Measurements from ENCODE around the gene UGDH. TPM values are rescaled to one million over a fixed set of nuclear protein-coding genes. Genes with fewer than 3 reads are reported as not detected.

The UGDH gene
- total and polyA plus RNA-seq, 10 of the 15 experiments (the other 5 are each of a cell fraction or from before 2014, with no cell fraction given), result 11.1 to 60.3 (median 26.8) TPM

DNA sequence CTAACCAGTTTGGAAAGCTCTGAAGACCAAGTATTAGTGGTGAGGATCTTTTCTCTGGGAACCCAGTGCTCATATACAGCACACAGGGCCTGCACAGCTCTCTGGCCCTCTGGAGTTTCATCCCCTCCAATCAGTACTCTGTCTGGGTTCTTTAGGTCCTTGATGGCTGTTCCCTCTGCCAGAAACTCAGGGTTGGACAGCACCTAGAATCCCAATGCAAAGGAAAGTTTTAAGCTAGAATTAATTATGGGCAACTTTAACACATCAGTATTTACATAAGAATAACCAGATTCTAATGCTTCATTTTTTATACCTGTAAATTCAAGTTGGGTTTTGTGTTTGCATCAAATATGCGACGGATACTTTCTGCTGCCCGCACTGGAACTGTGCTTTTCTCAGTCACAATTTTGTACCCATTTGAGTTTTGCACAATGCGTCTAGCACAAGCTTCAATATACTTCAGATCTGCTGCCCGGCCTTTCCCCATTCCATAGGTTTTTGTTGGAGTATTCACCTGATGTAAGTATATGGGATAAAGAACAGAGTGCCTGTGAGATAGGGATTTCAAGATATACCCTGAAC, 16.8 kb downstream of the UGDH start (continued):
- TF ChIP-seq E2F4 (IDR thresholded peaks at IDR 0.05; ENCODE audit: low read depth, low read length), result no peak
- no peak for TF ChIP-seq MTA2 (IDR thresholded peaks at IDR 0.05; ENCODE audit: low read depth)
- no peak for TF ChIP-seq ZBTB40 (IDR thresholded peaks at IDR 0.05; ENCODE audit: borderline replicate concordance)
- TF ChIP-seq NFYA (IDR thresholded peaks at IDR 0.05; ENCODE audit: borderline replicate concordance, low read depth, low read length), result no peak
- no peak for TF ChIP-seq NR2C2 (IDR thresholded peaks at IDR 0.05; ENCODE audit: borderline replicate concordance, control insufficient read depth, insufficient read length, low read depth)
- TF ChIP-seq, protein P1, sequence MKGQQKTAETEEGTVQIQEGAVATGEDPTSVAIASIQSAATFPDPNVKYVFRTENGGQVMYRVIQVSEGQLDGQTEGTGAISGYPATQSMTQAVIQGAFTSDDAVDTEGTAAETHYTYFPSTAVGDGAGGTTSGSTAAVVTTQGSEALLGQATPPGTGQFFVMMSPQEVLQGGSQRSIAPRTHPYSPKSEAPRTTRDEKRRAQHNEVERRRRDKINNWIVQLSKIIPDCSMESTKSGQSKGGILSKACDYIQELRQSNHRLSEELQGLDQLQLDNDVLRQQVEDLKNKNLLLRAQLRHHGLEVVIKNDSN (IDR thresholded peaks at IDR 0.05; ENCODE audit: borderline replicate concordance, extremely low read length, insufficient read depth, low read depth, low read length), result no peak
- no peak for TF ChIP-seq SRF (IDR thresholded peaks at IDR 0.05; ENCODE audit: low read depth in 2 of 2, low read length in 2 of 2)

All from GM12878 (cell line).